Keratinocyte (primary cell): ENCODE data around the gene RELT. TPM values are rescaled to one million over a fixed set of nuclear protein-coding genes. Genes with fewer than 3 reads are reported as not detected.

Experiments used
- DNase-seq: peaks from one replicate; pipeline ENCODE4 v3.0.0-alpha.2; 2011; ENCODE audit warnings: low read depth, missing footprints, low spot score
- FAIRE-seq: peaks from 2 replicates; lab custom pipeline; 2011; peaks lifted over from hg19 to GRCh38; lab: Jason Lieb, UNC
- H2AFZ ChIP-seq: 2 replicates; pipeline ENCODE4 v1.6.0; 2012; ENCODE audit warnings: low read length, control low read depth, inconsistent platforms; ENCODE audit not compliant: control insufficient read depth
- H3K27ac ChIP-seq: 2 replicates; pipeline ENCODE4 v1.5.1; 2011; ENCODE audit warnings: low read length; ENCODE audit not compliant: control insufficient read depth, insufficient read depth
- H3K27me3 ChIP-seq: 3 replicates; pipeline ENCODE4 v1.6.0; 2011; ENCODE audit warnings: low read length; ENCODE audit not compliant: control insufficient read depth, insufficient read depth; ENCODE audit errors: extremely low read depth
- H3K36me3 ChIP-seq, 2 experiments: 2 replicates in 1 of 2; 3 replicates in 1 of 2; pipeline ENCODE4 v1.5.1; 2011; ENCODE audit warnings: low read length in 2 of 2, mild to moderate bottlenecking in 1 of 2; ENCODE audit not compliant: control insufficient read depth in 2 of 2, insufficient read depth in 2 of 2; ENCODE audit errors: extremely low read depth in 1 of 2
- H3K4me1 ChIP-seq: 3 replicates; pipeline ENCODE4 v1.5.1; 2011; ENCODE audit warnings: low read length; ENCODE audit not compliant: control insufficient read depth, insufficient read depth; ENCODE audit errors: extremely low read depth
- H3K4me2 ChIP-seq: 3 replicates; pipeline ENCODE4 v1.6.0; 2011; ENCODE audit warnings: low read depth, low read length; ENCODE audit not compliant: control insufficient read depth, insufficient read depth; ENCODE audit errors: extremely low read depth
- H3K4me3 ChIP-seq, 3 experiments: fragments of 200-600 bp in 1 of 3; sonication (generic) in 1 of 3; 2 replicates in 2 of 3; 3 replicates in 1 of 3; pipeline ENCODE4 v1.5.1; 2011 to 2016; ENCODE audit warnings: low read length in 3 of 3, mild to moderate bottlenecking in 3 of 3, control low read depth in 2 of 3, inconsistent platforms in 1 of 3, low read depth in 1 of 3, mixed read lengths in 1 of 3, mixed run types in 1 of 3, moderate library complexity in 1 of 3; ENCODE audit not compliant: control insufficient read depth in 2 of 3, insufficient read depth in 2 of 3; ENCODE audit errors: extremely low read depth in 1 of 3
- H3K79me2 ChIP-seq: 2 replicates; pipeline ENCODE4 v1.6.0; 2012; ENCODE audit warnings: low read length; ENCODE audit not compliant: control insufficient read depth, insufficient read depth
- H3K9ac ChIP-seq: 3 replicates; pipeline ENCODE4 v1.6.0; 2011; ENCODE audit warnings: low read length; ENCODE audit not compliant: control insufficient read depth, insufficient read depth; ENCODE audit errors: extremely low read depth
- H3K9me1 ChIP-seq: 3 replicates; pipeline ENCODE4 v1.6.0; 2011; ENCODE audit warnings: low read length; ENCODE audit not compliant: control insufficient read depth, insufficient read depth; ENCODE audit errors: extremely low read depth
- H3K9me3 ChIP-seq: 2 replicates; pipeline ENCODE4 v1.5.1; 2012; ENCODE audit warnings: low read depth, low read length; ENCODE audit not compliant: control insufficient read depth
- H4K20me1 ChIP-seq: 3 replicates; pipeline ENCODE4 v1.6.0; 2011; ENCODE audit warnings: low read length; ENCODE audit not compliant: control insufficient read depth, insufficient read depth; ENCODE audit errors: extremely low read depth
- CTCF ChIP-seq, 3 experiments: IDR thresholded peaks in 1 of 3; conservative IDR thresholded peaks in 1 of 3; optimal IDR thresholded peaks in 1 of 3; 2 replicates in 2 of 3; 3 replicates in 1 of 3; pipeline versions ENCODE3 to v1.5.1; 2011; ENCODE audit warnings: low read length in 3 of 3, mild to moderate bottlenecking in 3 of 3, moderate library complexity in 2 of 3, control low read depth in 1 of 3, inconsistent platforms in 1 of 3; ENCODE audit not compliant: insufficient read depth in 2 of 3; ENCODE audit errors: extremely low read depth in 1 of 3
- EZH2 ChIP-seq: IDR thresholded peaks from one replicate; pipeline ENCODE4 v1.6.1; 2012; ENCODE audit warnings: inconsistent platforms, mild to moderate bottlenecking, low read length, moderate library complexity
- dilution Hi-C: fragments of 300-500 bp; cut with MboI; formaldehyde crosslinking; loops from one replicate; pipeline ENCODE4 v1.7.0; 2020; ENCODE audit warnings: low sequenced_read_pairs; ENCODE audit not compliant: extremely low pct_ligation_motif_present
- polyA plus RNA-seq, 5 experiments: library from polyadenylated mRNA; depleted of rRNA in 3 of 5; stranded (reverse) in 3 of 5; stranded (forward) in 1 of 5; unstranded in 1 of 5; fragments of >200 nt; gene quantifications; 1 replicate in 1 of 5; 2 replicates in 3 of 5; 3 replicates in 1 of 5; pipeline versions ENCODE4 v1.2.1 to v1.2.3, GENCODE V29; 2011 to 2012; ENCODE audit warnings: missing spikeins in 2 of 5, low read depth in 1 of 5, low replicate concordance in 1 of 5

The RELT gene
- polyA plus RNA-seq, 1 donor (not counting 4 experiments of a cell fraction or from before 2014, with no cell fraction given): 4.2 TPM

- H4K20me1 ChIP-seq: peaks cover 2% of the 10 kb centered on the region
- peaks cover 0 to 1% of the 10 kb centered on the region in 2 experiments for H3K36me3 ChIP-seq
- DNase-seq (no peak), FAIRE-seq (no peak)
- H3K27me3 ChIP-seq: no peaks in the 10 kb centered on the region
- dilution Hi-C loops: no loop called here
- no peak overlapping the region for H3K4me3 ChIP-seq
- H3K4me2 ChIP-seq: no peak overlapping the region
- no peaks in the 10 kb centered on the region for H3K79me2 ChIP-seq
- H3K9me1 ChIP-seq: no peaks in the 10 kb centered on the region
- H3K9ac ChIP-seq: no peak overlapping the region
- TF ChIP-seq CTCF (optimal IDR thresholded peaks at IDR 0.05 in 1 of 3, IDR thresholded peaks at IDR 0.05 in 1 of 3, conservative IDR thresholded peaks at IDR 0.05 in 1 of 3; ENCODE audit: extremely low read depth in 1 of 3, insufficient read depth in 2 of 3, low read length in 3 of 3): no peak
- no peak for TF ChIP-seq EZH2
- no peak overlapping the region for H2AFZ ChIP-seq
- H3K27ac ChIP-seq: no peak overlapping the region
- H3K9me3 ChIP-seq: no peaks in the 10 kb centered on the region
- H3K4me1 ChIP-seq: peaks cover 4% of the 10 kb centered on the region
These were observed 27.4 kb upstream of the RELT start for GRCh38 chr11:73348838-73349237.

GRCh38 chr11:73349633-73350032, 26.6 kb upstream of the RELT start:
- Histone ChIP-seq H3K79me2 (no peaks in the 10 kb centered on the region), H2AFZ (no peak overlapping the region), H3K9me1 (no peaks in the 10 kb centered on the region), H3K4me2 (no peak overlapping the region), H4K20me1 (peaks cover 2% of the 10 kb centered on the region), H3K9ac (no peak overlapping the region), H3K27me3 (no peaks in the 10 kb centered on the region), H3K4me3 (no peak overlapping the region), H3K36me3 (peaks cover 0 to 1% of the 10 kb centered on the region in 2 experiments), H3K27ac (no peak overlapping the region), H3K4me1 (peaks cover 4% of the 10 kb centered on the region), H3K9me3 (no peaks in the 10 kb centered on the region)
- TF ChIP-seq EZH2 (no peak), CTCF (optimal IDR thresholded peaks at IDR 0.05 in 1 of 3, IDR thresholded peaks at IDR 0.05 in 1 of 3, conservative IDR thresholded peaks at IDR 0.05 in 1 of 3; ENCODE audit: extremely low read depth in 1 of 3, insufficient read depth in 2 of 3, low read length in 3 of 3) (no peak)
- FAIRE-seq (no peak), DNase-seq (no peak)
- dilution Hi-C loops: no loop called here
